ENCODE results near the gene MACROD2. TPM values are rescaled to one million over a fixed set of nuclear protein-coding genes. Genes with fewer than 3 reads are reported as not detected.

MACROD2 gene
- total RNA-seq, 1 experiment from 2014 or later = 1.6 TPM

GRCh38 chr20:14687313-14687712 lies 692.0 kb downstream of the MACROD2 start:
- no CpG with 5 or more reads among the region's 2 CpGs for WGBS (ENCODE audit: extremely low coverage, insufficient read length, low lambda C conversion rate)
- no peaks in the 10 kb centered on the region for H3K36me3 Mint-ChIP-seq (ENCODE audit: insufficient read depth in 1 of 3, low read depth in 3 of 3)
- no peaks in the 10 kb centered on the region for H3K27me3 Mint-ChIP-seq (ENCODE audit: low read depth)
- Histone ChIP-seq H2BK20ac (ENCODE audit: low read depth, low read length, poor library complexity, severe bottlenecking) (no peak overlapping the region), H4K91ac (ENCODE audit: insufficient read length, low read depth, low read length) (no peak overlapping the region), H3K4ac (ENCODE audit: low read depth, low read length) (no peak overlapping the region), H3K79me2 (ENCODE audit: insufficient read depth, low read length) (no peaks in the 10 kb centered on the region), H3T11ph (ENCODE audit: low read length) (no peak overlapping the region), H3K9ac (ENCODE audit: extremely low read depth, insufficient read length, low read length) (no peak overlapping the region), H4K20me1 (ENCODE audit: control insufficient read depth, insufficient read depth, insufficient read length) (no peaks in the 10 kb centered on the region), H2BK15ac (ENCODE audit: low read depth, low read length) (no peak overlapping the region), H3K79me1 (ENCODE audit: insufficient read depth, low read depth, low read length, poor library complexity, severe bottlenecking) (no peaks in the 10 kb centered on the region), H3K56ac (ENCODE audit: insufficient read length, low read depth, low read length) (no peak overlapping the region), H2AFZ (ENCODE audit: low read length) (no peak overlapping the region), H2AK5ac (ENCODE audit: insufficient read length, low read length) (no peak overlapping the region), H3K23me2 (ENCODE audit: insufficient read length, low read depth, low read length, poor library complexity, severe bottlenecking) (no peaks in the 10 kb centered on the region), H2BK5ac (ENCODE audit: insufficient read length, low read length) (no peak overlapping the region), H2BK120ac (ENCODE audit: low read depth, low read length, poor library complexity, severe bottlenecking) (no peak overlapping the region), H3K4me1 (ENCODE audit: insufficient read depth, low read length) (no peaks in the 10 kb centered on the region), H3K14ac (ENCODE audit: insufficient read depth, low read length) (no peak overlapping the region), H3K9me3 (ENCODE audit: control insufficient read depth, low read depth, low read length) (no peaks in the 10 kb centered on the region), H3K27me3 (ENCODE audit: insufficient read depth, low read length) (no peaks in the 10 kb centered on the region), H3K27ac (ENCODE audit: insufficient read length, low read depth, low read length) (no peak overlapping the region), H2BK12ac (ENCODE audit: insufficient read length, low read depth, low read length) (no peak overlapping the region), H3K23ac (ENCODE audit: insufficient read length, low read depth, low read length) (no peak overlapping the region), H3K18ac (ENCODE audit: insufficient read length, low read depth, low read length) (no peak overlapping the region), H4K8ac (replicated peaks; ENCODE audit: insufficient read length, low read depth, low read length) (no peak overlapping the region), H4K5ac (ENCODE audit: insufficient read length, low read depth, low read length) (no peak overlapping the region), H3K4me2 (ENCODE audit: insufficient read depth, insufficient read length, low read length) (no peak overlapping the region)
- H3K4me1 Mint-ChIP-seq = 0 out of 4 replicates have a peak, but pooled peaks cover 0 to under 1% of the 10 kb centered on the region in 2 experiments
- DNase-seq = no peak
- H3K4me3 Mint-ChIP-seq = no peak overlapping the region
- no peak for TF ChIP-seq CTCF (conservative IDR thresholded peaks at IDR 0.05)
- no peaks in the 10 kb centered on the region for H3K9me3 Mint-ChIP-seq
- H3K27ac Mint-ChIP-seq = no peak overlapping the region

Data from H9 (cell line).